Common myeloid progenitor, CD34-positive (primary cell): ENCODE data around the gene PIM3. TPM values are rescaled to one million over a fixed set of nuclear protein-coding genes. Genes with fewer than 3 reads are reported as not detected.
A peak's percentile ranks its signal among the peaks of the same experiment; 100 is the strongest.

Source experiments
- CTCF ChIA-PET: fragments of 350-600 bp; sonication (Branson Sonifier 250); formaldehyde crosslinking; loops from one replicate; lab custom pipeline; 2021; ENCODE audit warnings: antibody characterized with exemption; lab: Charles Lee
- POLR2A ChIA-PET: fragments of 350-600 bp; sonication (Branson Sonifier 250); formaldehyde crosslinking; loops from one replicate; lab custom pipeline; 2021; ENCODE audit warnings: antibody characterized with exemption; lab: Charles Lee
- DNase-seq, 3 donors: peaks; one replicate each; pipeline versions ENCODE4 v3.0.0 to v3.0.0-alpha.2; 2013
- H3K27ac ChIP-seq, 2 experiments: 1 replicate in 1 of 2; 2 replicates in 1 of 2; pipeline ENCODE4 v1.7.0; 2013; ENCODE audit warnings: inconsistent platforms in 2 of 2, low read length in 2 of 2, mild to moderate bottlenecking in 2 of 2, low read depth in 1 of 2, moderate library complexity in 1 of 2; ENCODE audit not compliant: severe bottlenecking in 2 of 2, insufficient read depth in 1 of 2, poor library complexity in 1 of 2
- H3K27me3 ChIP-seq, 5 experiments: replicated peaks in 2 of 5; 1 replicate in 3 of 5; 2 replicates in 2 of 5; pipeline versions ENCODE4 v1.6.1 to v1.7.0; 2013; ENCODE audit warnings: low read length in 4 of 5, mild to moderate bottlenecking in 2 of 5, moderate library complexity in 2 of 5, inconsistent platforms in 1 of 5; ENCODE audit not compliant: insufficient read depth in 5 of 5, control insufficient read depth in 4 of 5
- H3K36me3 ChIP-seq, 4 experiments: 1 replicate in 2 of 4; 2 replicates in 2 of 4; pipeline versions ENCODE4 v1.6.1 to v1.7.0; 2013; ENCODE audit warnings: low read length in 3 of 4, control low read depth in 1 of 4, mild to moderate bottlenecking in 1 of 4; ENCODE audit not compliant: control insufficient read depth in 4 of 4, insufficient read depth in 4 of 4
- H3K4me1 ChIP-seq, 4 experiments: 1 replicate in 3 of 4; 2 replicates in 1 of 4; pipeline versions ENCODE4 v1.6.1 to v1.7.1; 2013; ENCODE audit warnings: low read length in 3 of 4, mild to moderate bottlenecking in 3 of 4, control low read depth in 1 of 4, inconsistent platforms in 1 of 4, moderate library complexity in 1 of 4; ENCODE audit not compliant: control insufficient read depth in 4 of 4, insufficient read depth in 4 of 4; ENCODE audit errors: control extremely low read depth in 1 of 4
- H3K4me3 ChIP-seq, 7 experiments: 1 replicate in 4 of 7; 2 replicates in 3 of 7; pipeline versions ENCODE4 v1.5.1 to v1.7.0; 2013; ENCODE audit warnings: mild to moderate bottlenecking in 7 of 7, low read length in 6 of 7, moderate library complexity in 6 of 7, inconsistent platforms in 2 of 7, low read depth in 2 of 7, control low read depth in 1 of 7; ENCODE audit not compliant: insufficient read depth in 4 of 7, control insufficient read depth in 1 of 7; ENCODE audit errors: extremely low read depth in 1 of 7
- H3K9me3 ChIP-seq, 5 experiments: 1 replicate in 4 of 5; 2 replicates in 1 of 5; pipeline versions ENCODE4 v1.6.1 to v1.7.1; 2013; ENCODE audit warnings: low read length in 4 of 5, mild to moderate bottlenecking in 2 of 5, inconsistent platforms in 1 of 5, low read depth in 1 of 5, moderate library complexity in 1 of 5; ENCODE audit not compliant: control insufficient read depth in 4 of 5, insufficient read depth in 2 of 5; ENCODE audit errors: control extremely low read depth in 1 of 5
- WGBS: methylation state at CpG from one replicate; pipeline ENCODE4 v1.1.5; 2013; ENCODE audit not compliant: insufficient coverage; 5-methylcytosine and 5-hydroxymethylcytosine counted together
- polyA plus RNA-seq: library from polyadenylated mRNA; unstranded; fragments of 120-200 nt; gene quantifications from one replicate; pipeline ENCODE4 v1.2.1, GENCODE V29; 2013

Gene PIM3
- 41.3 TPM for polyA plus RNA-seq

DNA sequence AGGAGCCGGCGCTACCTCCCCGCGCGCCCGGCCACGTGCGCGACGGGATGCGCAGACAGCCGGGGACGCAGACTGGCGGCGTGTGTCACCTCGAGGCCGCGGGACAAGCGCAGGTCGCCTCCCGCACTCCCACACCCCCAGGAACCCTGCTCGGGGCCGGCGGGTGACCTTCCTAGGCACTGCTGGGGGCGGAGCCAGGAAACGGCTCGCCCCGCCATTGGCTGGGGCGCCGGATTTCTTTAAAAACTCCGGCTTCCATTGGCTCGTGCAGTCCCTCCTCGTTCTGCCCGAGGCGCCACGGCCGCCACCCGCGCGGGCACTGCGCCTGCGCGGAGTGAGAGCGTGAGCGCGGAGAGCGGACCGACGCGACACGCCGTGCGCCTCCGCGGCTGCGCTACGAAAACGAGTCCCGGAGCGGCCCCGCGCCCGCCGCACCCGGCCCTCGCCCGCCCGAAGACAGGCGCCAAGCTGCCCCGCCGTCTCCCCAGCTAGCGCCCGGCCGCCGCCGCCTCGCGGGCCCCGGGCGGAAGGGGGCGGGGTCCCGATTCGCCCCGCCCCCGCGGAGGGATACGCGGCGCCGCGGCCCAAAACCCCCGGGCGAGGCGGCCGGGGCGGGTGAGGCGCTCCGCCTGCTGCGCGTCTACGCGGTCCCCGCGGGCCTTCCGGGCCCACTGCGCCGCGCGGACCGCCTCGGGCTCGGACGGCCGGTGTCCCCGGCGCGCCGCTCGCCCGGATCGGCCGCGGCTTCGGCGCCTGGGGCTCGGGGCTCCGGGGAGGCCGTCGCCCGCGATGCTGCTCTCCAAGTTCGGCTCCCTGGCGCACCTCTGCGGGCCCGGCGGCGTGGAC is at the start of gene PIM3:
PIM3 (plus strand) TSS at position 614 of the 846 bp plus-strand sequence; CDS start at position 790, 176 bp downstream.
- peak; percentile 95 to 97 (median 97) for DNase-seq
- Histone ChIP-seq H3K36me3 (peaks cover 0 to 34% (median 27%) of the 10 kb centered on the region in 4 experiments), H3K4me1 (peaks cover 0 to 43% (median 37%) of the 10 kb centered on the region in 4 experiments), H3K9me3 (no peaks in the 10 kb centered on the region), H3K27ac (peak within 1 kb of the TSS; percentile 54 to 78), H3K27me3 (no peaks in the 10 kb centered on the region), H3K4me3 (peak within 1 kb of the TSS; percentile 77 to 95 (median 89))
- under 1% methylated on average over 94 of the region's 137 CpGs for whole genome bisulfite sequencing
- ChIA-PET POLR2A (interaction anchor here (0.6 to 5.7 kb wide), 9 partner anchors 8 to 231 kb away, joined by 3 to 54 read pairs (median 4); no protein-coding TSS in a partner anchor), CTCF (interaction anchor here (1.5 to 2.3 kb wide), 3 partner anchors 14 to 24 kb away, joined by 3 to 8 read pairs (median 4); no protein-coding TSS in a partner anchor)

- H3K27ac ChIP-seq = no peak overlapping the region
- peaks cover 3 to 54% (median 47%) of the 10 kb centered on the region in 4 experiments for H3K36me3 ChIP-seq
- no peak overlapping the region for H3K4me3 ChIP-seq
- no peaks in the 10 kb centered on the region for H3K9me3 ChIP-seq
- WGBS = 92% methylated on average over 28 of the region's 30 CpGs
- ChIA-PET POLR2A (no interaction called here), CTCF (interaction anchor here (1.3 to 1.6 kb wide), 2 partner anchors 9 to 18 kb away, joined by 3 read pairs; no protein-coding TSS in a partner anchor)
- DNase-seq = no peak
- no peaks in the 10 kb centered on the region for H3K27me3 ChIP-seq
- peaks cover 0 to 4% (median 3%) of the 10 kb centered on the region in 4 experiments for H3K4me1 ChIP-seq
These were observed 48.5 kb upstream of the PIM3 start for GRCh38 chr22:49911881-49912625.

- peaks cover 0 to 44% (median 38%) of the 10 kb centered on the region in 4 experiments for H3K36me3 ChIP-seq
- no peaks in the 10 kb centered on the region for H3K9me3 ChIP-seq
- WGBS = 80% methylated on average over 13 of the region's 14 CpGs
- peaks cover 2 to 12% (median 10%) of the 10 kb centered on the region in 4 experiments for H3K4me1 ChIP-seq
- ChIA-PET CTCF (interaction anchor here (1.3 to 1.6 kb wide), 3 partner anchors 10 to 25 kb away, joined by 3 read pairs; no protein-coding TSS in a partner anchor), POLR2A (no interaction called here)
- H3K27ac ChIP-seq = no peak overlapping the region
- DNase-seq = no peak
- H3K4me3 ChIP-seq = no peak overlapping the region
- no peaks in the 10 kb centered on the region for H3K27me3 ChIP-seq
These were observed 47.5 kb upstream of the PIM3 start for GRCh38 chr22:49913026-49913425.

GRCh38 chr22:49913446-49913845 is 47.1 kb upstream of the PIM3 start:
- Histone ChIP-seq H3K27me3 (no peaks in the 10 kb centered on the region), H3K27ac (no peak overlapping the region), H3K4me1 (peaks cover 2 to 12% (median 10%) of the 10 kb centered on the region in 4 experiments), H3K9me3 (no peaks in the 10 kb centered on the region), H3K4me3 (no peak overlapping the region), H3K36me3 (peaks cover 0 to 42% (median 37%) of the 10 kb centered on the region in 4 experiments)
- CTCF ChIA-PET = interaction anchor here (1.6 kb wide), 2 partner anchors 19 to 26 kb away, joined by 3 read pairs; no protein-coding TSS in a partner anchor
- WGBS = 95% methylated on average over 14 of the region's 14 CpGs
- DNase-seq = no peak
- POLR2A ChIA-PET = no interaction called here

DNA sequence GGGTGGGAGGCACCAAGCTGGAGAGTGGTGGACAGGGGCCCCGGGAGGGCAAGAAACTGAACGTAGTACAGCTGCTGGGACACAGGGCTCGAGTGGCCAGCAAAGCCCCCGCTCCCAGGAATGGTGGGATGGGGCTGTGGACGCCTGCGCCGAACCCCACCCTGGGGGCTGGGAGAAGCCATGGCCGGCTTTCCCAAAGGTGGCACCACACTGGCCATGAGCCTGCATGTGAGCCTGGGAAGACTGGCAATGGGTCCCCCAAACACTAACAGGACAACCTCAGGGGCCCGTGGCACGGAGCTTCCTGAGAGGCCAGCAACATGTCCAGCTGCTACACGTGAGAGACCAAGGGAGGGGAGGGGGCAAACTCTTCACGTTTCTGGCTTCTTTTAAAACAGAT is 46.3 kb upstream of the PIM3 start:
- POLR2A ChIA-PET = no interaction called here
- CTCF ChIA-PET = interaction anchor here (1.3 to 1.8 kb wide), 3 partner anchors 16 to 26 kb away, joined by 3 to 4 read pairs (median 3); no protein-coding TSS in a partner anchor
- no peak for DNase-seq
- Histone ChIP-seq H3K4me3 (no peak overlapping the region), H3K27ac (no peak overlapping the region), H3K9me3 (no peaks in the 10 kb centered on the region), H3K4me1 (peaks cover 2 to 19% (median 16%) of the 10 kb centered on the region in 4 experiments), H3K27me3 (no peaks in the 10 kb centered on the region), H3K36me3 (peaks cover 0 to 36% (median 32%) of the 10 kb centered on the region in 4 experiments)
- WGBS = 95% methylated on average over 9 of the region's 12 CpGs

- H3K4me1 ChIP-seq = peaks cover 2 to 25% (median 18%) of the 10 kb centered on the region in 4 experiments
- no peaks in the 10 kb centered on the region for H3K9me3 ChIP-seq
- WGBS = 89% methylated on average over 11 of the region's 12 CpGs
- no peak overlapping the region for H3K27ac ChIP-seq
- CTCF ChIA-PET = interaction anchor here (1.8 kb wide), 1 partner anchor 15 kb away, joined by 4 read pairs; no protein-coding TSS in a partner anchor
- POLR2A ChIA-PET = no interaction called here
- DNase-seq = no peak
- H3K4me3 ChIP-seq = no peak overlapping the region
- no peaks in the 10 kb centered on the region for H3K27me3 ChIP-seq
- peaks cover 0 to 36% (median 20%) of the 10 kb centered on the region in 4 experiments for H3K36me3 ChIP-seq
These were observed 45.0 kb upstream of the PIM3 start for GRCh38 chr22:49915610-49916009.
